Stimulated activated CD4-positive, alpha-beta T cell treated with anti-CD3 and anti-CD28 coated beads, TNF-alpha, amount 100 ng/mL, for 4 hours (primary cell): Measurements from ENCODE around the gene IL17REL.

Experiments
- DNase-seq, 3 experiments: peaks; one replicate each; pipeline ENCODE4 v3.0.0-alpha.2; 2020; ENCODE audit warnings: low read depth in 3 of 3

IL17REL gene

GRCh38 chr22:50012211-50013181 is at the start of gene IL17REL:
Gene IL17REL (minus strand): TSS chr22:50012765. CDS start chr22:50012646, 119 bp downstream.
- no peak for DNase-seq

- DNase-seq: no peak
Observed at GRCh38 chr22:50061824-50062355, 49.3 kb upstream of the IL17REL start.

- no peak for DNase-seq
Observed at GRCh38 chr22:50061141-50061823, 48.7 kb upstream of the IL17REL start.

GRCh38 chr22:50060441-50061140 is 48.0 kb upstream of the IL17REL start:
- DNase-seq: no peak

- no peak for DNase-seq
Observed at GRCh38 chr22:50059881-50060262, 47.3 kb upstream of the IL17REL start.

- DNase-seq: no peak
Observed at GRCh38 chr22:50058906-50059880, 46.6 kb upstream of the IL17REL start.

GRCh38 chr22:50058061-50058905 is 45.7 kb upstream of the IL17REL start, which contains the start of gene TTLL8:
Gene TTLL8 (minus strand): TSS chr22:50058298.
- DNase-seq: no peak

GRCh38 chr22:50057278-50058060 is 44.9 kb upstream of the IL17REL start:
- DNase-seq: no peak

GRCh38 chr22:50056214-50056972 is 43.8 kb upstream of the IL17REL start:
- no peak for DNase-seq

GRCh38 chr22:50053861-50054260 is 41.3 kb upstream of the IL17REL start:
- no peak for DNase-seq

GRCh38 chr22:50051930-50052329 is 39.4 kb upstream of the IL17REL start:
- no peak for DNase-seq

- no peak for DNase-seq
Observed at GRCh38 chr22:50049299-50050195, 37.0 kb upstream of the IL17REL start.

GRCh38 chr22:50048836-50049235 is 36.3 kb upstream of the IL17REL start:
- no peak for DNase-seq

- no peak for DNase-seq
Observed at GRCh38 chr22:50048061-50048765, 35.6 kb upstream of the IL17REL start.

GRCh38 chr22:50047346-50047745 is 34.8 kb upstream of the IL17REL start:
- DNase-seq: no peak

- DNase-seq: no peak
Observed at GRCh38 chr22:50046481-50047245, 34.1 kb upstream of the IL17REL start.
